GM18951 (cell line): ENCODE results near the gene CACNA1I.

Source experiments
- POLR2A ChIP-seq: IDR thresholded peaks from 4 replicates; pipeline ENCODE4 v1.6.1; 2011; ENCODE audit warnings: mild to moderate bottlenecking; ENCODE audit not compliant: insufficient read length, insufficient read depth; ENCODE audit errors: extremely low read depth
- in situ Hi-C: fragments of 300-500 bp; cut with MboI; formaldehyde crosslinking; loops from one replicate; pipeline ENCODE4 v1.12.0; 2022; ENCODE audit warnings: low sequenced_read_pairs, mixed read lengths, inconsistent platforms; ENCODE audit not compliant: unreplicated experiment

CACNA1I gene

GRCh38 chr22:39567135-39567946 is 3.2 kb upstream of the CACNA1I start:
- in situ Hi-C loops = no loop called here
- no peak for TF ChIP-seq POLR2A

- no peak for TF ChIP-seq POLR2A
- in situ Hi-C loops = no loop called here
These were observed 2.1 kb upstream of the CACNA1I start for GRCh38 chr22:39568278-39568981.

- TF ChIP-seq POLR2A = no peak
- in situ Hi-C loops = no loop called here
These were observed 1.5 kb upstream of the CACNA1I start for GRCh38 chr22:39569066-39569465.

- no peak for TF ChIP-seq POLR2A
- in situ Hi-C loops = no loop called here
These were observed 327 bp upstream of the CACNA1I start for GRCh38 chr22:39570226-39570625.

- in situ Hi-C loops = no loop called here
- no peak for TF ChIP-seq POLR2A
These were observed 985 bp downstream of the CACNA1I start for GRCh38 chr22:39571538-39571937.

- in situ Hi-C loops = no loop called here
- TF ChIP-seq POLR2A = no peak
These were observed 4.4 kb downstream of the CACNA1I start for GRCh38 chr22:39574779-39575551.

GRCh38 chr22:39575552-39575825 is 4.9 kb downstream of the CACNA1I start:
- in situ Hi-C loops = no loop called here
- TF ChIP-seq POLR2A = no peak

GRCh38 chr22:39576027-39576426 is 5.5 kb downstream of the CACNA1I start:
- TF ChIP-seq POLR2A = no peak
- in situ Hi-C loops = no loop called here

- no peak for TF ChIP-seq POLR2A
- in situ Hi-C loops = no loop called here
These were observed 6.8 kb downstream of the CACNA1I start for GRCh38 chr22:39577366-39577765.

GRCh38 chr22:39577900-39578299 is 7.3 kb downstream of the CACNA1I start:
- TF ChIP-seq POLR2A = no peak
- in situ Hi-C loops = no loop called here

- no peak for TF ChIP-seq POLR2A
- in situ Hi-C loops = no loop called here
These were observed 9.5 kb downstream of the CACNA1I start for GRCh38 chr22:39580006-39580441.

GRCh38 chr22:39580795-39581194 is 10.2 kb downstream of the CACNA1I start:
- in situ Hi-C loops = no loop called here

GRCh38 chr22:39581303-39581702 is 10.8 kb downstream of the CACNA1I start:
- TF ChIP-seq POLR2A = no peak
- in situ Hi-C loops = no loop called here

More at GRCh38 chr22:39580795-39581194, 10.2 kb downstream of the CACNA1I start:
- no peak for TF ChIP-seq POLR2A
